HG03521 (cell line): Measurements from ENCODE around the gene HOTAIR.

Experiments used
- ATAC-seq: cut with Tn5 transposase; IDR thresholded peaks from one replicate; pipeline ENCODE4 v1.9.1; 2021; ENCODE audit warnings: mild to moderate bottlenecking, moderate library complexity; ENCODE audit not compliant: unreplicated experiment

HOTAIR gene

GRCh38 chr12:54011665-54012532 is 37.1 kb upstream of the HOTAIR start:
- ATAC-seq, result no peak

DNA sequence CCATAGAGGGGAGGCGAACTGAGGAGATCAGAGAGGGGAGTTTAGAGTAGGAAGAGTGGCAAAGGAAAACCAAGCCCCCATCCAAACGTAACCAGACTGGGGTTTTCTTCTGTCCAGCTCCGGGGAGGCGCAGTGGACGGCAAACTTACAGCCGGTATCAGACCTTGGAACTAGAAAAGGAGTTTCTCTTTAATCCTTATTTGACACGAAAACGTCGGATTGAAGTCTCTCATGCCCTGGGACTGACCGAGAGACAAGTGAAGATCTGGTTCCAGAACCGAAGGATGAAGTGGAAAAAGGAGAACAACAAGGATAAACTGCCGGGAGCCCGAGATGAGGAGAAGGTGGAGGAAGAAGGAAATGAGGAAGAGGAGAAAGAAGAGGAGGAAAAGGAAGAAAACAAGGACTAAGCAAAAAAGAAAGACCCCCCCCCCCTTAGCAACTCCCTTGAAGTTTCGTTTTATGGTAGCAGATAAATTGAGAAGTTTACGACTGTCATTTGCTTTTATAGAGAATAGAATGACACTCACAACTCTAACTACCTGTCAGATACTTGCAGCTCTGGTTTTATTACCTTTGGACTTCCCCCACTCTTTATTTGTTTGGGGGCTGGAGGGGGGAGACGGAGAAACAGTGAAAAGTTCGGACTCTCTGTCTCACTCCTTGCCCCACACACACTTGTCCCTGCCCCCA is 36.4 kb upstream of the HOTAIR start:
- no peak for ATAC-seq

- ATAC-seq, result no peak
Observed at GRCh38 chr12:54010053-54010971, 35.6 kb upstream of the HOTAIR start.

- no peak for ATAC-seq
Observed at GRCh38 chr12:54009171-54010052, 34.7 kb upstream of the HOTAIR start.

- ATAC-seq, result no peak
Observed at GRCh38 chr12:54008260-54008552, 33.5 kb upstream of the HOTAIR start.

DNA sequence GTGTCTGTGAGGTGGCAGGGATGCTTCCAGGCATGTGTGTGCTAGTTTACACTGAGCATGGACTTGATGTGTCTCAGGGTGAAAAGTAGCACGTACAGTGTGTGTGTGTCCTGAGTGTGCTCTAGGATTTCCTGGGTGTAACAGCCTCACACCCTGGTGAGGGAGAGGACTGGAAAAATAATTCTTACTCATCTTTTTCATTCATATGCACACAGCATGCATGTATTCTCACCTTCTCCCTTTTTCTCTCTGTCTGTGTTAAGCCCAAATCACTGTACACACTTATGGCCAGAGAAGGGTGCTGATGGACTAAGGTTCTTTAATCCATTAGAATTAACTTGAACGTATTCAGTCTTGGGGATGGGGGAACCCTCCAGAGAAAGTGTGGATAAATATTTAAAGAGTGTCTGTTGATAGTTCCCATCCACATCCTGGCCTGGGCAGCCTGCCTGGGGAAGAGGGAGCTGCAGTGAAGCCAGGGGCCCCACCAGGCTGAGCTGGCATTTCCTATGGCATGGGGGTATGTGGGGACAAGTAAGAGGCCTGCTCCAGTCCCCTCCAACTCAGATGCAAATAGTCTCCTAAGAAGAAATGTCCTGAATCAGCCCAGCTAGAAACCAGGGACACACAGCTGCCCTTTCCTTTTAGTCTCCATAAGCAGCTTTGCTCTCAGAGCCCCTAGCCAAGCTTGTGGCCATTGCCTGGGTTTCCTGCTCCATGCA is 32.9 kb upstream of the HOTAIR start:
- no peak for ATAC-seq

DNA sequence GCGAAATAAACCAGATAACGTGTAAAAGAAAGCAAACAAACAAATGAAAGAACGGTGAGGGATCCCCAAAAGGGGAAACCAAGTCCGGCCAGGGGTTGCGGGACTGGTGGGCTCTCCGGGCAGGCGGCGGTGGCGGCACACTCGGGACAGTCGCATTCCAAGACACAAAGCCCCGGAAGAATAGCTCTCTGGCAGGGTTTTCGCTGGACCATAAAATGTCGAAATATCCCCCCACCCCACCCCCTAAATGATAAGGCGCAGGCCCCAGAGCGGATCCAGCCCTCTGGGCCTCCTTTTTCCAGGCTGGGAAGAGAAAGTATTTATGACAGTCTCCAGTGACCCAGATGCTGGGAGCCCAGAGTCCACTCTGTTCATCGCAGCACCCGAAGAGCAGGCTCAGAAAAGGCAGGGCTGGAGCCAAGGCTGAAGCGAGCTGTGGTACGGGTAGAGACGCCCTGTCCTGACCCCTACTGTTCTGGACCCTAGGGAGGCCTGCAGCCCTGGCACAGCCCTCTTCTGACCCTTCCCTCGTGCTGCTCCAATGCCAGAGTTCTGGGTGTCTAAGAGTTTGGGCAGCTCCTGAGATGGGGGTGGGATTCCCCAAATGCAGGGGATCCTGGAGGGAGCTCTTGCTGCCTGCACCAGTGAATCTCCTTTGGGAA is 31.9 kb upstream of the HOTAIR start:
- no peak for ATAC-seq

GRCh38 chr12:54005853-54006558 is 31.3 kb upstream of the HOTAIR start:
- ATAC-seq, result no peak

GRCh38 chr12:54005531-54005852 is 30.7 kb upstream of the HOTAIR start:
- no peak for ATAC-seq

- no peak for ATAC-seq
Observed at GRCh38 chr12:54004841-54005530, 30.2 kb upstream of the HOTAIR start.

DNA sequence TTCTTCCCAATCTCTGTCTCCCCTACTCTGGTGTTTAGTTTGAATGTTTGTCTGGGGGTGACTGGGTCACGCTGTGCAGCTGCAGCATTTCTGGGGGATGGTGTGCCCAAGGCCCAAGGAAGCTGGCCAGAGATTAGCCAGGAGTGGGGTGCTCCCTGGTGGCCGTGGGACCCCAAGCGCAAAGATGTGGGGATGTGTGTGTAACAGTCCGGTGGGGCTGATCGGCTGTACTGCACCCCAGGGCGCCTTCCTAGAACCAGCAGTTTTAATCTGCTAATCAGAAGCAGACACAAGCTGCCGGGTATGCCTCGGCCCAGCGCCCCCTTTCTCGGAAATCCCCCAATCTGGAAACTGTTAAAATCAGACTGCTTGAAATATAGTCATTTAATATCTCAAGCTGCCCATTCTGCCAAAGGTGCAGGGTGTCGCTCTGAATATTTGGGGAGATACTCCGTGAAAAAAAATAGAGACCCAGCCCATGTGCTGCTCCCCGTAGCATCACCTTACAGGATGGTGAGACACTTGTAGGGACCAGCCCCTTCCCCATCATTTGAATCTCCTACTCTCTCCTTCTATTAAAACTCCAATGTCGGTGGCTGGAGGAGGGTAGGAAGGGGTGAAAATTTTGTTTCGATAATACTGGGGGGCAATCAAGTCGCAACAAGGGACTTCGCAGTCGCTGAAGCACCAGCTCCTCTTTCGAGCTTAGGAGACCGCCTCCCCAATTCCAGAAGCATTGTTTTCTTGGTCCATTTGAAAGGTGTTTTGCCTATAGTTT is 29.5 kb upstream of the HOTAIR start:
- ATAC-seq, result no peak

- no peak for ATAC-seq
Observed at GRCh38 chr12:54003625-54004024, 28.9 kb upstream of the HOTAIR start.

GRCh38 chr12:54002915-54003389 is 28.2 kb upstream of the HOTAIR start:
- ATAC-seq, result no peak

DNA sequence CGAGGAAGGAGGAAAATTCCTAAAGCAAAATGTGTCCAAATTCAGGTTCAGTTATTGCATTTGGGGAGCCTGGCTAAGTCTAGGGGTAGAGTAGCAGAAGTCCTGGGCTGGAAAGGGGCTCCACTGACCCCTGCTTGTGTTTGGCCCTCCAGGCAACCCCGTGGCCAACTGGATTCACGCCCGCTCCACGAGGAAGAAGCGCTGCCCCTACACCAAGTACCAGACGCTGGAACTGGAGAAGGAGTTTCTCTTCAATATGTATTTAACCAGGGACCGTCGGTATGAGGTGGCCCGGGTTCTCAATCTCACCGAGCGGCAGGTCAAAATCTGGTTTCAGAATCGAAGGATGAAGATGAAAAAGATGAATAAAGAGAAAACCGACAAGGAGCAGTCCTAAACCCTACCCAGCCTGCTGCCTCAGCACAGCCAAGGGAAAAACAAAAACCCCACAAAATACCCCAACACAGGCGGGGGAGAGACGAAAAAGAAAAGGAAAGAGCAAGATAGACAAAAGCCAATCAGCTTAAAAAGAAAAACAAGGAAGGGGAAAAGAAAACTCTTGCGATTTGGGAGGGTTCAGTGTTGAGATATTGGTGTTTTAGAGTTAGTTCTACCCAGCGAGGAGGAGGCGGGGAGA is 27.6 kb upstream of the HOTAIR start:
- no peak for ATAC-seq

DNA sequence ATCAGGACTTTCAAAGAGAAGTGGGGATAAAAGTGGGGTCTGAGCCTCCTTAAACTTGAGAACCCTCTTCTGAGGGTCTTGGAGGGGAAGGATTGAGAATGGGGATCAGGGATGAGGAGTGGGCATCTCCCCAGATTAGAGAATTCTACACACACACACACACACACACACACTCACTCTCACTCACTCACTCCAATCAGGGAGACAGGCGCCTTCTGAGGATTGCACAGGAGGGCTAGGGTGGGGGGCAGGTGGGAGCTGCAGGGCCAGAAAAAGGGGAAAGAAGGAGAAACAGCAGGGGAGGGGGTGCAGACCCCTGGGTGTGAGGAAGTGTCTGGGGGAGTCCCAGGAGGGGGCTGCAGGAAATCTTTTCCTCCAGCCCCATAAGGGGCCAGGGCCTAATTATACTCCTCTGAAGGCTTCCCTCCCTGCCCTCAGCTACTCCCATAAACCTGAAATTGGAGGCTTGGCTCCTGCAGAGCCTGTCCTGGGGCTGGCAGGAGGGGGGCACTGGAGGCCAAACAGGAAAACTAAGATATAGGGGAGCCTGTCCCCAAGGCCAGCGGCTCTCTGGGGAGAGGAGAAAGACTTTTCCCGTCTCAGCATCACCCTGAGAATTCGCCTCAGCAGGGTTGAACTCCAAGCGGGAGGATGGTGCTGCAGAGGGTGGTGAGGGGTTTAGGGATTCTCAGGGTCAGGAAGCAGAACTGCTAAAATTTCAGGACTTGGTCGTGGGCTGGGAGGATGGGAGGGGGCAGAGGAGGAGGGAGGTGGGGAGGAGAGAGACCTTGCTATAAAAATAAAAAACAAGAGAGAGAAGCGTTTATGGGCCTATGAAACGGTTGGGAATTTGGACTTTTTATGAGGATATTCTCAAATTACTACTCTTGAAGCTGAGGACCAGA is 26.8 kb upstream of the HOTAIR start:
- ATAC-seq, result no peak
